HG02885 (cell line): ENCODE data around the gene ABCA7.
A peak's percentile ranks its signal among the peaks of the same experiment; 100 is the strongest.
"Not testable (repeated sequence)": the region's sequence is repeated elsewhere in the genome, so short reads cannot be mapped to it uniquely, and the experiment has no call there.

ENCODE experiments used
- ATAC-seq: cut with Tn5 transposase; IDR thresholded peaks from one replicate; pipeline ENCODE4 v1.9.1; 2021; ENCODE audit warnings: mild to moderate bottlenecking; ENCODE audit not compliant: unreplicated experiment, poor library complexity

ABCA7 gene

GRCh38 chr19:1016647-1017114 lies 23.2 kb upstream of the ABCA7 start:
- no peak for ATAC-seq

GRCh38 chr19:1017115-1017905 lies 22.6 kb upstream of the ABCA7 start:
- no peak for ATAC-seq

GRCh38 chr19:1017906-1018305 lies 22.0 kb upstream of the ABCA7 start:
- no peak for ATAC-seq

- no peak for ATAC-seq
Observed at GRCh38 chr19:1018393-1018792, 21.5 kb upstream of the ABCA7 start.

- ATAC-seq = no peak
Observed at GRCh38 chr19:1018932-1019615, 20.8 kb upstream of the ABCA7 start.

GRCh38 chr19:1019616-1019961 lies 20.3 kb upstream of the ABCA7 start:
- no peak for ATAC-seq

- no peak for ATAC-seq
Observed at GRCh38 chr19:1019980-1020867, 19.7 kb upstream of the ABCA7 start.

- peak; percentile 86 for ATAC-seq
Observed at GRCh38 chr19:1020868-1021425, 19.0 kb upstream of the ABCA7 start, which contains the start of gene TMEM259. Gene TMEM259 (minus strand): TSS chr19:1021123. CDS start chr19:1020996, 127 bp downstream.

GRCh38 chr19:1023883-1024188 lies 16.1 kb upstream of the ABCA7 start:
- not testable (repeated sequence) for ATAC-seq

GRCh38 chr19:1025080-1025479 lies 14.8 kb upstream of the ABCA7 start:
- ATAC-seq = not testable (repeated sequence)

GRCh38 chr19:1025960-1026782 lies 13.7 kb upstream of the ABCA7 start, which contains the start of gene CNN2:
Gene CNN2 (plus strand): TSS chr19:1026608. CDS start chr19:1026662, 54 bp downstream.
- peak; percentile 78 for ATAC-seq

- ATAC-seq = peak; percentile 22
Observed at GRCh38 chr19:1026783-1027649, 12.9 kb upstream of the ABCA7 start.

GRCh38 chr19:1027650-1028061 lies 12.3 kb upstream of the ABCA7 start:
- no peak for ATAC-seq

GRCh38 chr19:1028062-1028926 lies 11.6 kb upstream of the ABCA7 start:
- no peak for ATAC-seq

- ATAC-seq = no peak
Observed at GRCh38 chr19:1032264-1032867, 7.5 kb upstream of the ABCA7 start.

- no peak for ATAC-seq
Observed at GRCh38 chr19:1035998-1036621, 3.8 kb upstream of the ABCA7 start.

GRCh38 chr19:1037621-1038064 lies 2.3 kb upstream of the ABCA7 start:
- no peak for ATAC-seq
